ENCODE data around the gene NEUROD2. TPM values are rescaled to one million over a fixed set of nuclear protein-coding genes. Genes with fewer than 3 reads are reported as not detected.

NEUROD2 gene
- polyA plus RNA-seq (2012; ENCODE audit: missing spikeins) = 0.04 TPM

- no peak for FAIRE-seq
- no peak for DNase-seq (ENCODE audit: insufficient read length)
- TF ChIP-seq POLR2AphosphoS5 (IDR thresholded peaks at IDR 0.05; ENCODE audit: low read depth, low read length) (no peak), TAF1 (IDR thresholded peaks at IDR 0.05; ENCODE audit: borderline replicate concordance, low read depth, low read length) (no peak), POLR2A (IDR thresholded peaks at IDR 0.05; ENCODE audit: low read depth, low read length) (no peak)
These were observed at the start of gene NEUROD2 for GRCh38 chr17:39607851-39608130. NEUROD2 (minus strand) TSS chr17:39607920; CDS start chr17:39606599, 1,321 bp downstream.

DNA sequence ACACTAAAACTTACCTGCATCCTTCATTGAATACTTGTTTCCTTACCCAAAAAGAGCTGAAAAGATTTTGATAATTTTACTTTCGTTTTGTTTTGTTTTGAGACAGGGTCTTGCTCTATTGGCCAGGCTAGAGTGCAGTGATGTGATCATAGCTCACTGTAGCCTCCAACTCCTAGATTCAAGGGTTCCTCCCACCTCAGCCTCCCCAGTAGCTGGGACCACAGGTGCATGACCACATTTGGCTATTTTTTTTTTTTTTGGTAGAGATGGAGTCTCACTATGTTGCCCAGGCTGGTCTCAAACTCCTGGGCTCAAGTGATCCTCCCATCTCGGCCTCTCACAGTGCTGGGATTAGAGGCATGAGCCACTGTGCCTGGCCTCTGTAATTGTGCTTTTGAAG lies 47.4 kb upstream of the NEUROD2 start:
- FAIRE-seq = no peak
- no peak for DNase-seq (ENCODE audit: insufficient read length)
- no peak for TF ChIP-seq POLR2AphosphoS5 (IDR thresholded peaks at IDR 0.05; ENCODE audit: low read depth, low read length)
- TF ChIP-seq TAF1 (IDR thresholded peaks at IDR 0.05; ENCODE audit: borderline replicate concordance, low read depth, low read length) = no peak
- no peak for TF ChIP-seq POLR2A (IDR thresholded peaks at IDR 0.05; ENCODE audit: low read depth, low read length)

- FAIRE-seq = peak; percentile 67
- DNase-seq (ENCODE audit: insufficient read length) = peak; percentile 98
- TF ChIP-seq POLR2AphosphoS5 (IDR thresholded peaks at IDR 0.05; ENCODE audit: low read depth, low read length) = no peak
- TF ChIP-seq TAF1 (IDR thresholded peaks at IDR 0.05; ENCODE audit: borderline replicate concordance, low read depth, low read length) = no peak
- no peak for TF ChIP-seq POLR2A (IDR thresholded peaks at IDR 0.05; ENCODE audit: low read depth, low read length)
These were observed 46.1 kb upstream of the NEUROD2 start for GRCh38 chr17:39653662-39654331.

DNA sequence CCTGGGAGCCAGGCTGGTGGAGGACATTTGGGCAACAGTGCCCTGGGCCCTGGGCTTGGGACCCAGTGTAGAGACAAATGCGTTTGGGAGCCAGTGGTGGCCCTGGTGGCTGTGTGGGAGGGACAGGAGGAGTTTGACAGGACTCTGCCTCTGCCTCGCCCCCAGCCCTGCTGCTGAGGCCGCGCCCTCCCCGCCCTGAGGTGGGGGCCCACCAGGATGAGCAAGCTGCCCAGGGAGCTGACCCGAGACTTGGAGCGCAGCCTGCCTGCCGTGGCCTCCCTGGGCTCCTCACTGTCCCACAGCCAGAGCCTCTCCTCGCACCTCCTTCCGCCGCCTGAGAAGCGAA lies 45.6 kb upstream of the NEUROD2 start:
- DNase-seq (ENCODE audit: insufficient read length) = no peak
- FAIRE-seq = no peak
- TF ChIP-seq POLR2A (IDR thresholded peaks at IDR 0.05; ENCODE audit: low read depth, low read length) (no peak), POLR2AphosphoS5 (IDR thresholded peaks at IDR 0.05; ENCODE audit: low read depth, low read length) (no peak), TAF1 (IDR thresholded peaks at IDR 0.05; ENCODE audit: borderline replicate concordance, low read depth, low read length) (no peak)

DNA sequence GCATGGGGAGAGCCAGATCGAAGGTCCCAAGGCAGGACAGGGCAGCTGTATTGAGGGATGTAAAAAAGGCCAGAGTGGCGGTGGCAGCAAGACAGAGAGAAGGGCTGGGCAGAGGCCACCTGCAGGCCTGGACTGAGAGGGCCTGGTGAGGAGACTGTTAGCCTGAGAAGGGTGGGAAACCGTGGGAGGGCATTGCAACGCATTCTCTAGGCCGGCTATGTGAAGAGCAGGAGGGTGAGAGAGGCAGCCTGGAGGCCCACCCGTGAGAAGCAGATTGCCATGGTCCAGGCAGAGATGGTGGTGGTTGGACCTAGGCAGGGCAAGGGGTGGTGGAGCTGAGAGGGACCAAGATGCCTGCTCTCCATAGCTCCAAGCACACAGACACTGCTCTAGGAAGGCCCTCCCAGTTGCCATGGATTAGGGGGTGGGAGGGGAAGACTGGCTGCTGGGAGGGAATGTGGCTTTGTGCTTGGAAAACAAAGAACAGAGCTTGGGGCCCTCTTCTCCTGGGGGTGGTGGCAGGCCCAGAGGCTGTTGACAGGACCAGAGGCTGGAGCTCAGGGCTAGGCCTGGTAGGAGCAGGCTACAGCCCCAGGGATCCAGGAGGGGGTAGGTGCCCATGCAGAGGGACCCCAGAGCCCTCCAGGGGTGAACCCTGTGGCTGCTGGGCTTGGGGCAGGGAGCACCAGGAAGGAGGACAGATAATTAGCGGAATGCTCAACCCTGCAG lies 45.0 kb upstream of the NEUROD2 start:
- DNase-seq (ENCODE audit: insufficient read length) (no peak), FAIRE-seq (no peak)
- TF ChIP-seq TAF1 (IDR thresholded peaks at IDR 0.05; ENCODE audit: borderline replicate concordance, low read depth, low read length) (no peak), POLR2AphosphoS5 (IDR thresholded peaks at IDR 0.05; ENCODE audit: low read depth, low read length) (no peak), POLR2A (IDR thresholded peaks at IDR 0.05; ENCODE audit: low read depth, low read length) (no peak)

GRCh38 chr17:39651923-39652586 lies 44.3 kb upstream of the NEUROD2 start:
- no peak for DNase-seq (ENCODE audit: insufficient read length)
- FAIRE-seq = no peak
- TF ChIP-seq TAF1 (IDR thresholded peaks at IDR 0.05; ENCODE audit: borderline replicate concordance, low read depth, low read length) (no peak), POLR2A (IDR thresholded peaks at IDR 0.05; ENCODE audit: low read depth, low read length) (no peak), POLR2AphosphoS5 (IDR thresholded peaks at IDR 0.05; ENCODE audit: low read depth, low read length) (no peak)

DNA sequence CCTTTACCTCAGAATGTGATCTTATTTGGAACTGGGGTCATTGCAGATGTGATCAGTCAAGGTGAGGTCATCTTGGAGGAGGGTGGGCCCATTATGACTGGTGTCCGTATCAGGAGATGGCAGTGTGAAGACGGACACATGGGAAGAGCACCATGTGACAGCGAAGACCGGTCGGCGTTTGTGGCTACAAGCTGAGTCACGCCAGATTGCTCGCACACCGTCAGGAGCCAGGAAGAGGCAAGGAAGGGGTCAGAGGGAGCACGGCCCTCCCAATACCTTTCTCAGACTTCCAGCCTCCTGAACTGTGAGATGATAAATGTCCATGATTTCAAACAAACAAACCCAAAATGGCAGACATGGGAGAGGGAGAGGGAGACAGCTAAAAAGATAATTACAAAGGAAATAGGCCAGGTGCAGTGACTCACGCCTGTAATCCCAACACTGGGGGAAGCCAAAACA lies 42.4 kb upstream of the NEUROD2 start:
- TF ChIP-seq POLR2AphosphoS5 (IDR thresholded peaks at IDR 0.05; ENCODE audit: low read depth, low read length) (no peak), POLR2A (IDR thresholded peaks at IDR 0.05; ENCODE audit: low read depth, low read length) (no peak), TAF1 (IDR thresholded peaks at IDR 0.05; ENCODE audit: borderline replicate concordance, low read depth, low read length) (no peak)
- FAIRE-seq (no peak), DNase-seq (ENCODE audit: insufficient read length) (no peak)

- TF ChIP-seq POLR2A (IDR thresholded peaks at IDR 0.05; ENCODE audit: low read depth, low read length) (no peak), POLR2AphosphoS5 (IDR thresholded peaks at IDR 0.05; ENCODE audit: low read depth, low read length) (no peak), TAF1 (IDR thresholded peaks at IDR 0.05; ENCODE audit: borderline replicate concordance, low read depth, low read length) (no peak)
- no peak for FAIRE-seq
- no peak for DNase-seq (ENCODE audit: insufficient read length)
These were observed 41.1 kb upstream of the NEUROD2 start for GRCh38 chr17:39648616-39649366.

- TF ChIP-seq POLR2A (IDR thresholded peaks at IDR 0.05; ENCODE audit: low read depth, low read length) = no peak
- no peak for TF ChIP-seq POLR2AphosphoS5 (IDR thresholded peaks at IDR 0.05; ENCODE audit: low read depth, low read length)
- no peak for TF ChIP-seq TAF1 (IDR thresholded peaks at IDR 0.05; ENCODE audit: borderline replicate concordance, low read depth, low read length)
- DNase-seq (ENCODE audit: insufficient read length) = no peak
- no peak for FAIRE-seq
These were observed 39.5 kb upstream of the NEUROD2 start for GRCh38 chr17:39647256-39647655.

GRCh38 chr17:39643271-39643670 lies 35.6 kb upstream of the NEUROD2 start:
- FAIRE-seq (no peak), DNase-seq (ENCODE audit: insufficient read length) (no peak)
- TF ChIP-seq POLR2AphosphoS5 (IDR thresholded peaks at IDR 0.05; ENCODE audit: low read depth, low read length) = no peak
- no peak for TF ChIP-seq TAF1 (IDR thresholded peaks at IDR 0.05; ENCODE audit: borderline replicate concordance, low read depth, low read length)
- no peak for TF ChIP-seq POLR2A (IDR thresholded peaks at IDR 0.05; ENCODE audit: low read depth, low read length)

All from GM12892 (cell line).